Stimulated activated CD4-positive, alpha-beta T cell treated with anti-CD3 and anti-CD28 coated beads, Interleukin-12 subunit alpha, Interleukin-12 subunit beta, amount 100 ng/mL, for 48 hours (primary cell): ENCODE results near the gene GALNT18.

Experiments used
- DNase-seq, 3 donors: peaks; one replicate each; pipeline ENCODE4 v3.0.0-alpha.2; 2020; ENCODE audit warnings: low read depth in 2 of 3, low spot score in 1 of 3

Gene GALNT18

GRCh38 chr11:11414996-11415395, 206.8 kb downstream of the GALNT18 start:
- no peak for DNase-seq

DNA sequence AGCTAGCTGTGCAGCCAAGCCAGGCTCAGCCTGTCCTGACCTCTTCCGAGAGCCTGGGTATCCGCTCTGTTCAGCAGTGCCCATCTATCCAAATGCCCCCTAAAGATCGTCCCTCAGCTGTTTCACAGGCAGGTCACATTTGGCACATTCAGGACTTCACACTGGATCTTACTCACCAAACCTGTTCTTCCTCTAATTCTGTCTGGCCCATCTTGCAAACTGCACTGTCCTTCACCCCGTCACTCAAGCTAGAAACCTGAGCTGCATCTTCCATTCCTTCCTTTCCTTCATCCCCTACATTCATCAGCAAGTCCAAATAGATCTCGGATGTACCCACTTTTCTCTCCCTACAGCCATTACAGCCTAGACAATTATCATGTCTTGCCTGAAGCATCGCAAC, 208.0 kb downstream of the GALNT18 start:
- DNase-seq, result no peak

DNA sequence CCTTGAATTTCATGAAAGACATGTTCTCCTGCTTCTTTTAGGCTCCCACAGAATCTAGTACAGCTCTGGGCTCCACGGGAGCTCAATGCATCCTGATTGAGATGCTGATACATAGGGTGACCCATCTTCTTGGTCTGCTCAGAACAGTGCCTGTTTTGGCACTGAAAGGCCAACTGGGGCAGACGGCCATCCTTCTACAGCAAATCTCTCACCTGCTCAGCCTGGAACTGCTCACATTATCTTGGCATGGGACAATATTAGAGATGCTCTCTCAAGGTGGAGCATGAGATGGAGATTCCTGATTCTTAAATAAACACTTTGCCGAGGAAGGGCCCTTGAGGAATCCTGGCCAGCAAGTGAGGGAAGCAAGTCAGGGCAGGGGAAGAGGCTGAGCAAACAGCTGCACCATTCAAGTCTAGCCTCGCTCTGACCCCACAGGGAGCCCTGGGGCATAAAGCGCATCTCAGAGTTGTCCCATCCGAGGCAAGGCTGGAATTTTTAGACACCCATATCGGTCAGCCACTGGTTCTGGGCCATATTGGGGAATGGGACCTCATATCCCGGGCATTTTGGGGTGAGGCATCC, 210.3 kb downstream of the GALNT18 start:
- DNase-seq, result no peak

- no peak for DNase-seq
Measured at GRCh38 chr11:11409901-11410300, 211.9 kb downstream of the GALNT18 start.

DNA sequence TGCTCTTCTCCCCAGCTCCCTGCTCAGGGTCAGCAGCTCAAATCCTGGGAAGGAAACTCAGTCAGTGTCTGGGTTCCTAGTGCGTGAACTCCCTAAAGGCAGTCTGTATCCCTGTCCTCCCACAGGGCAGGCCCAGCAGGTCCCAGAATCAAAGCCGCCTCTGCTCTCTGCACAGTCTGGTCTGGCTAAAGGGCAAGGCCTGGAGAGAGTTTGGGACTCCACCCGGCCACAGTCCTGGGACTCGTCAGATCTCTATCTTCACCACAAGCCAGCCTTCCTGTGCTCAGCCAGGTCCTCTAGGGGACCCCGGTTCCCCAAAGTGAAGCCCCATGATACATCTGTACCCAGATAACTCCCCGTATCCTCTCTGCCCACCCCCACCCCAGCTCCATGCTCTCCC, 212.6 kb downstream of the GALNT18 start:
- DNase-seq, result no peak

DNA sequence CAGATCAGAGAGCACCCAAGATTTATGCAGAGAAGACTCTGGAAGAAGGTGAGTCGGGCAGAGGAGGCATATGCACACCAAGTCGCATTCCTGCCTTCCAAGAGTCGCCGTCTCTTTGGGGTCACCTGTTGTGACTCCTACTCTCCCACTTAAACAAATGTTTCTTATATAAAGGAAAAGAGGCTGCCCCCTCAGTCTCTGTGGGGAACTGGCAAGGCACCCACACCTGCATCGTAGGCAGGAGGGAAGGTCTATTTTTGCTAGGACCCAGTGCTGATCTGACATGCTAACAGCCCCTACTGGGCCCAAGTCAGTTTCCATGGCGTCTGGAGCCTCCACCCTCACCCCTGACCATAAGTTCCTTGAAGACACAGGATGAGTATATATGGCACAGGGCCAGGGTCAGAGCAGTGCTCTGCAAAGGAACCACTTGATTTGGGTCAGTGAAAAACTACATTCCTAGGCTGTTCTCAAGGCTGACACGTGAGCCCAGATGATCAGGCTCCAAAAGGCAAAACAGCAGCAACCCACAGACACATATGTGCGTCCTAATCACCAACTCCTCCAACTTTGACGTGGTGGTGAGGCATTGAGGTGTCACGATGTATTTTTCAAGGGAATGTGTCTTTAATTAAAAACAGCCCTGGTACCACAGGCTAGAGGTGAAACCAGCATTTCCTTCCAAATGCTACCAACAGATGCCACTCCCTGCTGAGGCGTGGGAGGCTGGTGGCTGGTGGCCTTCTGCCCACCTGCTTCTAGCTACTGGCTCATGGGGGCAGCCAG, 213.2 kb downstream of the GALNT18 start:
- no peak for DNase-seq

DNA sequence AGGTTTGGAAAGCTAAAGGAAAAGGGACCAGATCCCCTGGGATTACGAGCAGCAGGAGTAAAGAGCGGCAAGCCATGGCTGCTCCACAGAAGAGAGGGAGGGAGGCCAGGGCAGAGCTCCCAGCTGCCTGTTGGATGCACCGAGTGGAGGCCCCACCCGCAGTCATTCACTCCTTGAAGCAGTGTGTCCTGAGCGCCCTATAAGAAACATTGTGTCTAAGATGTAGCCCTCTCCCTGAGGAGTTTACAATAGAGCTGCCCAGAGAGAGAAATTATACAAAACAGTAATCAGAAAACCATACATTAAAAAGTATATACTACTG, 214.1 kb downstream of the GALNT18 start:
- DNase-seq, result no peak

GRCh38 chr11:11407065-11407762, 214.6 kb downstream of the GALNT18 start:
- DNase-seq, result no peak

- no peak for DNase-seq
Measured at GRCh38 chr11:11406652-11407051, 215.2 kb downstream of the GALNT18 start.

- no peak for DNase-seq
Measured at GRCh38 chr11:11403763-11404725, 217.8 kb downstream of the GALNT18 start.

DNA sequence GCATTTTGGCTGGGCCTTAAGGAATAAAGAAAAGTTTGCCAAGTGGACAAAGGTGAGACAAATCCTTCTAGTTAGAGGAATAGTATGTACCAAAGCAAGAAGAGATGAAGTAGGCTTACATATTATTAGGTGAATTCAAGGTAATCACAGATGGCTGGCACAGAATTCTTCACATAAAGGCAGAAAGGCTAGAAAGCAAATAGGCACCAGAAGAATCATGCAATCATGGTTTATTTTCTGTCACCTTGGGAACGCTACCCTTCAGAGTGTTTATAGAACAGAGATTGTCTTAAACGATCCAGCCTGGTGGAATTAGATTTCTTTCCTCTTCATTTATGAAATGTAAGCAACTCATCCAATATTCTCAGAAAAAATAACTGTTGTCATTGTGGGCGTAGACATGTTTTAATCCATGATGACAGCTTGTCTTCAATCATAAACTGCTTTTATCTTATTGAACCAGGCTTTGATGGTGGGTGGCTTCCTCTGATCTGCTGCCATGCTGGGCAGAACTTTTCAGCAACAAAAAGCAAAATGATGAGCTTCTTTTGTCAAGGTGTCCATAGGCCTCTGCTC, 219.8 kb downstream of the GALNT18 start:
- DNase-seq, result no peak

DNA sequence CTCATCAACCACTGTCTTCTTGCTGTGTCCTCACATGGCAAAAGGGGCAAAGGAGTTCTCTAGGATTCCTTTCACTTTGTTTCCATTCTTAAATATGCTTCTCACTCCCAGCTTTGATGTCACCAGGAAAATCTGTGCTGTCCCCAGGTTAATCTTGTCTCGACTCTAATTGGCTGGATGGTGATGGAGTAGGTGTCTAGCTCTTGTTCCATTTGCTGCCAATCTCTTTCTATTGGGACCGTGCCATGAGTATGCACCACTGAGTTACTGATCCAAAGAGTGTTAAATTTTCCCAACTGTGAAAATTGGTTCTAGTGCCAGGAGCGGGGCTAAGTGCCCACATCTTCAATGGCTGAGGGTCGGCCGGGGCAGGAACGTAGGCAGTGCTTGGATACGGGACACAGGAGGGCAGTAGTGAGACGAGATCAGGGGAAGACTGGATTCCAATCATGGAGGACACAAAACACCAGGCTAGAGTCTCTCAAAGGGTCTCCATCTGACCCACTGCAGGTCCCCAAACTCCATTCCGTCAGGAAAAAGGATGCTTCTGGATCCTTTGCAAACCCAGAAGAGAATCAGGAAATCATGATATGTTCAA, 221.1 kb downstream of the GALNT18 start:
- DNase-seq, result no peak

GRCh38 chr11:11400121-11400520, 221.7 kb downstream of the GALNT18 start:
- DNase-seq, result no peak

GRCh38 chr11:11397781-11398180, 224.0 kb downstream of the GALNT18 start:
- DNase-seq, result no peak

DNA sequence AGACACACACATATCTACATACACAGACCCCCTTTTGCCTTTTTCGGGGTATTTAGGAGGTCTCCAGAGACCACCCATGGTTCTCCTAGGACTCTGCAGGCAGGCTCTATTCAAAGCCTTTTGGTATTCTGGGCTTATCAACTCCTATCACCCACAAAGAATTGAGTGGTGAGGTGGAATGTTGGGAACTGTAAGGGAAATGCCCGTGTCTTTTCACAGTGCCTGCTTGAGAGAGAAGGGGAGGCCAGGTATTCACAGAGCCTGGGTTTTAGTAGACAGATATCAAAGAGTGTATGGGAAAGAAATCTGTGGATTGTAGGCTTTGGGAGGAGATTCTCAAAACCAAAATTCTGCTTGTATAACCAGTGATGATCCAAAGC, 224.8 kb downstream of the GALNT18 start:
- DNase-seq, result no peak

- DNase-seq, result no peak
Measured at GRCh38 chr11:11396301-11397035, 225.3 kb downstream of the GALNT18 start.

GRCh38 chr11:11395126-11395525, 226.7 kb downstream of the GALNT18 start:
- no peak for DNase-seq

- no peak for DNase-seq
Measured at GRCh38 chr11:11394241-11394640, 227.6 kb downstream of the GALNT18 start.

DNA sequence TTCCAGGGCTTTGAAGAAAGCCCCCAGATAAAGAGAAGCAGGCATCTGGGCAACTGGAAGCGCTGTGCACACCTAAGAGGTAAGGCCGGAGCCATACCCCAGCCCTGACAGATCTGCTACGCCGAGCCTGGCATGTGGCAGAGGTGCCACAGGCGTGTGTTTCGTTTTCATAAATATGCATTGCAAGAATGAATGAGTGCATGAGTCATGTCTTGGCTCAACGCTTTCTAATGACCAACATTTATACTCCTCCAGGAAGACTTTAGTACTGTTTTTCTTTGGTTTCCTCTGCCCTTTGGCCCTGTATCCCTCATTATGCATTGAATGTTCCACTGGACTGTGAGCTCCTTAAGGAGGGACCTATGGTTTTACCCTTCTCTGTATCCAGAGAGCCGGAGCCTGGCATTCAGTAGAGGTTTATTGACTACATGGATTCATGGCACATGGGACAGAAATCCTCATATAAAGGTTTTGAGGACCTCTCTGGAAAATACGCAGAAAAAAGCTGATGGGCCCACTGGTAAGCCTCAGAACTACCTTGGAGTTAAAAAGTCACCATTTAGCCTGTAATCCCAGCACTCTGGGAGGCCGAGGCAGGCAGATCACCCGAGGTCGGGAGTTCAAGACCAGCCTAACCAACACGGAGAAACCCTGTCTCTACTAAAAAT, 229.9 kb downstream of the GALNT18 start:
- no peak for DNase-seq
